Raji (cell line): Measurements from ENCODE around the gene TUBGCP3.

Experiments used
- POLR2A ChIP-seq: IDR thresholded peaks from 2 replicates; pipeline ENCODE4 v1.6.1; 2011; ENCODE audit warnings: low read depth, low read length, control low read depth; ENCODE audit not compliant: insufficient read depth

The TUBGCP3 gene

GRCh38 chr13:112483299-112483698 lies 104.7 kb downstream of the TUBGCP3 start:
- no peak for TF ChIP-seq POLR2A

DNA sequence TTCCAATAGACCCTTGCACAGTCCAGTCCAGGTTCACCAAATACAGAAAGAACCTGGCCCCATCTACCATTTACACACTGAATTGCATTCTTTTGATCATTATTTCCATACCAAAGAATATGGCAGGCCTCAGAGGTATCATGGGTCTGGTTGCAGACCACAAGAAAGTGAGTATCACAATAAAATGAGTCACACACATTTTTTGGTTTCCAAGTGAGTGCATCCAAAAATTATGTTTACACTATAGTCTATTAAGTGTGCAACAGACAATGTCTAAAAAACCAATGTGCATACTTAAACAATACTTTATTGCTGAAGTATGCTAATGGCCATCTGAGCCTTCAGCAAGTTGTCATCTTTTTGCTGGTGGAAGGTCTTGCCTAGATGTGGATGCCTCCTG lies 106.5 kb downstream of the TUBGCP3 start:
- no peak for TF ChIP-seq POLR2A

- TF ChIP-seq POLR2A, result no peak
Measured at GRCh38 chr13:112479389-112479788, 108.6 kb downstream of the TUBGCP3 start.

- TF ChIP-seq POLR2A, result no peak
Measured at GRCh38 chr13:112477070-112477619, 110.8 kb downstream of the TUBGCP3 start.

DNA sequence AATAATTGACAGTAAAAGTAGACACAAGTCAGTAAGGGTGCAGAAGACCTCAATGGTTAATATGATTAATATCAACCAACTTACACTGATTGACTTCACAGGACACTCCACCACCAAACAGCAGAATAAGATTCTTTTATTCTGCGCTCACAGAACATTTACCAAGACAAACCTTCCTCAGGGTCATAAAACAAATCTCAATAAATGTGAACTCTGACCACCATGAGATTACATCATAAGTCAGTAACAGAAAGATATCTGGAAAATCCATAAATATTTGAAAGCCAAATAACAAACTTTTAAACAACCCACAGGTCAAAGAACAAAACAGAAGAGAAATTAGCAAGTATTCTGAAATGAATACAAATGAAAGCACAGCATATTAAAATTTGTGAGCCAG lies 112.1 kb downstream of the TUBGCP3 start:
- no peak for TF ChIP-seq POLR2A

GRCh38 chr13:112474869-112475268 lies 113.1 kb downstream of the TUBGCP3 start:
- no peak for TF ChIP-seq POLR2A

GRCh38 chr13:112473818-112474217 lies 114.1 kb downstream of the TUBGCP3 start:
- TF ChIP-seq POLR2A, result no peak

DNA sequence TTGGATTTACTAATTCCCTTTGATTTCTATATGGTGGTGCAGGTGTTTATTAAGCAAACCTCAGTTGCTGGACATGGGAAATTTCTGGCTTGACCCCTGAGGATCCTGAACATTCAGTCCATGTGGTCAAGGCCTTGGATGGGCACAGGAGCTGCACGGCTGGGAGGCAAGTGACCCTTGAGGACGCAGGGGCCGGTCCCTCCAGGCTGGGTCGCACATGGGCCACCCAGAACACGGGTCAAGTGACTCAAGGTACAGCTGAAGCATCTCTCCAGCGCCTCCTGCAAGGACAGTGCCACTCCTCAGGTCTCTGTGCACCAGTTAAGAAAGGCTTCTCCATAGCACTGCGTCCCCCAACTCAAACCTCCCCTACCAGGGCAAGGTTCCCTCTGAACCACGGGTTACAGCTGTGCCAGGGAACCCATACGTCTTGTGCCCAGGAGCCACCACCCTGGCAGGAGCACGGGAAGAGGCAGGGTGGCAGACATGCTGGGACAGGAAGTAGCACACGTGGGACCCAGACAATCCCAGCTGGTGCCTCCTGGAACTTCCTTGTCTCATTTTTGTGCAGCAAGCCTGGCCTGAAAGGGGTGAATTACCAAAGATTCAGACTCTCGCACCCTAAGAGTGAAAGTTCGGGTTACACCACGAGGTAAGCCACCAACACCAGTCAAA lies 118.7 kb downstream of the TUBGCP3 start:
- TF ChIP-seq POLR2A, result no peak

- no peak for TF ChIP-seq POLR2A
Measured at GRCh38 chr13:112468069-112468468, 119.9 kb downstream of the TUBGCP3 start.

DNA sequence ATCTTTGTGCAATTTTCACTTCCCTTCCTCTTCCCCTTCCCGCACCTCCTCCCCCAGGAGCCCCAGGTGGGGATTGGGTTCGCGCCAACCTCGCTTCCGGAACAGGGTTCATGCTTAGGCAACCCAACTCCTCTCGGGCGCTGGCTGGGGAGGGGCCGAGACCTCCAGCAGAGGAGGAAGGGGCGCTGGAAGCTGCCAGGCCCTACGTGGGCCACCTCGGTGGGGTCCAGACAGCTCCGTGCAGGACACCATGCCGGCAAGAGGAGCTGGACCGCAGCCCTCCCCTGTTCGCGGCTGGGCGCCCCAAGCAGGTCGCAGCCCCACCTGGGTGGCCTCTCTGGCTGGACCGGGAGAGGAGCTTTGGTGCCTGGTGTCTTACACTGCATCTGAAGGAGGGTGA lies 120.7 kb downstream of the TUBGCP3 start:
- TF ChIP-seq POLR2A, result no peak

GRCh38 chr13:112466132-112467058 lies 121.6 kb downstream of the TUBGCP3 start:
- no peak for TF ChIP-seq POLR2A

DNA sequence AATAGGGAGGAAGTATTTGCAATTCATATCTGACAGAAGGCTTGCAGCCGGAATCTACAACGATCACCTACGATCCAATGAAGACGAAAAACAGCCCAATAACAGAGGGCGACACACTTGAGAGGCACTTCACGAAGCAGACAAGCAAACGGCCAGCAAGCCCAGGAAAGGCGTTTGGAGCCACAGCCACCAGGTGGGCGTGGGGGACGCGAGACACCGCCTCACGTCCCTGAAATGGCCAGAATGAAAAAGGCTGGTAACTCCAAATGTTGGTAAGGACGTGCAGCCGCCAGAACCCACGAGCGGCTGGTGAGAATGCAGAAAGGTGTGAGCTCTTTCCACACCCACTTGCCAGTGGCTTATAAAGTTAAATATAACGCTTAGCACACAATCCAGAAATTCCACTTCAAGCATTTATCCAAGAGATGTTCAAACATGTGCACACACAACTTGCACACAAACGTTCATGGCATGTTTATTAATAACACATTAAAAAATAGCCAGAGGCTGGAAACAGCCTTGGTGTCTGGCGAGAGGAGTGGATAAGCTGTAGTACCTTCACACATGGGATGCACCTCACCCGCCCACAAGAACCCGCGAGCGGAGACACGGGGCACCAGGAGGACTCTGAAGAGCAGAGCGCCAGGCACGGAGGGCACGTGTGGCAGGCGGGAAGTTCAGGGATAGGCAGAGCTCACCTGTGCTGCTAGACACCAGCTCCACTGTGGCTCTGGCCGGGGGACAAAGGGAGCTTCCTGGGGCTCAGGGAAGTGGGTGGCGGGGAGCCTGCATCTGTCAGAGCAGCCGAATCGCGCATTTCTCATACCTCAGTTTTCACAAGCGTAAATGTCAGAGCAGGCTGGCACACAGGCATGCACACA lies 122.5 kb downstream of the TUBGCP3 start:
- no peak for TF ChIP-seq POLR2A

DNA sequence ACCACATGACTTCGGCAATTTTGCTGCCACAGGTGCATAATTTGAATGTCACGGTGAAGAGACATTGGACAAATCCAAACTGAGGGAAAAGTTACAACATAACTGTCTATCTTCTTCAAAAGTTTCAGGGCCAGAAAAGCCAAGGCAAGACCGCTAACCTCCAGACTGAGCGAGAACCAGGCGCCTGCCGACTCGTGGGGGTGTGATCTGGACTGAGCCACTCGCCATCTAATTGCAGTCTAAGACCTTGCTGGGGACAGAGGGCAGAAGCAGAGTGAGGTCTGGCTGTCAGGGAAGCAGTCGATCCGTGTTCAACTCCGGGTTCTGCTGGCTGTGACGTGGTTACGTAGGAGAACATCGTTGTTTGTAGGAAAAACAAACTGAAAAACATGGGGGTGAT lies 123.2 kb downstream of the TUBGCP3 start:
- TF ChIP-seq POLR2A, result no peak

- TF ChIP-seq POLR2A, result no peak
Measured at GRCh38 chr13:112462408-112462807, 125.5 kb downstream of the TUBGCP3 start.

GRCh38 chr13:112457485-112457884 lies 130.5 kb downstream of the TUBGCP3 start:
- no peak for TF ChIP-seq POLR2A

- TF ChIP-seq POLR2A, result no peak
Measured at GRCh38 chr13:112457081-112457480, 130.9 kb downstream of the TUBGCP3 start.
